DMS79 treated with DMSO at 0.1 percent for 48 hours (cell line): ENCODE results near the gene ECM2.

Experiments
- DNase-seq: peaks from one replicate; lab custom pipeline; 2025; lab: John Stamatoyannopoulos, UW

ECM2 gene

DNA sequence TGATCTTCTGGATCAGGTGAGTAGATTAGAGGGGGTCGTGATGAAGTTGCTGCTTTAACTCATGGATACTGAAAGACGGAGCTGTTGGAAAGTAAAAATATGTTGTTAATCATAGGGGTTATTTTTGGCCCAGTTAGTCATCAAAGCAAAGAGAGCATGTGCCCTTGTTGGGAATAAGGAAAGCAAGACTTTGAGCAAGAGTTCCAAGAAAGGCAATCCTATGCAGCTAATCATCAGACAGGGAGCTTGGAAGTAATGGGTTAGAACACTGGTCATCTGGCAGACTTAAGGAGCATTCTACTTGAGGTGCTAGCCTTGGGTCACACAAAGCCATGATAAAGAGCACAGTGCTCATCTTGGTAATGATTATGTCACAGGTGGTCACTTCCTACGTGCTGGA, 71.8 kb downstream of the ECM2 start:
- no peak for DNase-seq

DNA sequence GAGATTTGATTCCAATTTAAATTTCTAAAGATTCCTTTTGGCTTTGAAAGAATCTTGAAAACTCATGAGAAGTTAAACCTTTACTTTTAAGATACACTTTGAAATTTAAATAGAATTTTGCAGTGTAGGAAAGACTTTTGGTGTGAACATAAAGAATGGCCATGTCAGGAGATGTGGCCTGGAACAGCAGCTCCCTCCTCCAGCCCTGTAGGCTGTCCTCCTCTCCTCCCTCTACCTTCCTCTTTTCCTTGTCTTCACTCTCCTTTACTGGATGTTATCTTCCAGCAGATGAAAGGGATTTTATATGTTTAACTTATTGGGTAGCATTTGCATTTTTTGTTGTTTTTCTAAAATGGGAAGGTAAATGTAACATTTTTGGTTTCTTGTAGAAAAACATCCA, 72.4 kb downstream of the ECM2 start:
- DNase-seq, result no peak

DNA sequence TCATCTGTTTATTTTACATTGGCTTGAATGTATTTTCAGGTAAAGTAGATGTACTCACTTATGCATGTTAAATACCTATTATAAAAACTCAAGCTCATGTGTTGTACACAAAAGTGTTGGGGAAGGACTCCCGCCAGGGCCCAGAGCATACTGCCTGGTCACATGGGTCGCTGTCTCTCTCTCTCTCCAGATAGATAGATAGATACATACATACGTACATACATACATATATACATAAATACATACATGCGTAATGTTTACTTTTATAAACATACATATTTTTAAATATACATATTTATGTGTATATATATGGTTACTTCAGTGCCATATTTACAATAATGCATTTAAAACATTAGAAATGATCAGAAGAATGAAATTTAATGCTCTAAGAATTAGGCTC, 78.2 kb downstream of the ECM2 start:
- DNase-seq, result no peak

GRCh38 chr9:92455217-92455616, 80.6 kb downstream of the ECM2 start:
- no peak for DNase-seq

DNA sequence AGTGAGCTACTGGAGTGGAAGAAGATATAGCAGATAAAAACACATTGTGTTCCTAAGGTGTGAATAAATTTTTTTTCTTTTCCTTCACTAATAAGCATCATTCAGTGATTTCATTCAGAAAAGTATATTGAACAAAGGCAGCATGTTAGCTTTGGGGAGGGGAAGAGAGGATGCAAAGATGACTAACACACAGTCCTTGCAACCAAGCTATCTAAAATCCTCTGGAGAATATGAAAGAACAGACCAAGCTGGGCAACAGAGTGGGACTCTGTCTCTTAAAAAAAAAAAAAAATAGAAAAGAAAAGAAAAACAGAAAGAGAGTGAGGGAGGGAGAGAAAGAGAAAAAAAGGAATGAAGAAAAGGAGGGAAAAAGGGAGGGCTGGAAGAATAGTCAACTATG, 89.3 kb downstream of the ECM2 start:
- DNase-seq, result no peak
